ENCODE results near the gene DYRK3. TPM values are rescaled to one million over a fixed set of nuclear protein-coding genes. Genes with fewer than 3 reads are reported as not detected.

DYRK3 gene
- total RNA-seq, 1 donor, result 27.7 TPM

- TF ChIP-seq CTCF (IDR thresholded peaks at IDR 0.05; ENCODE audit: insufficient read depth, low read length), result no peak
- DNase-seq (ENCODE audit: low read depth), result no peak
These were observed 7.9 kb downstream of the DYRK3 start for GRCh38 chr1:206643118-206643698.

GRCh38 chr1:206646504-206646903 lies 11.2 kb downstream of the DYRK3 start:
- no peak for DNase-seq (ENCODE audit: low read depth)
- no peak overlapping the region for H3K4me3 ChIP-seq (ENCODE audit: low read depth, low read length)
- no peak for TF ChIP-seq CTCF (IDR thresholded peaks at IDR 0.05; ENCODE audit: insufficient read depth, low read length)

More at GRCh38 chr1:206643118-206643698, 7.9 kb downstream of the DYRK3 start:
- no peak overlapping the region for H3K4me3 ChIP-seq (ENCODE audit: low read depth, low read length)

- no peak for DNase-seq (ENCODE audit: low read depth)
- TF ChIP-seq CTCF (IDR thresholded peaks at IDR 0.05; ENCODE audit: insufficient read depth, low read length), result no peak
- H3K4me3 ChIP-seq (ENCODE audit: low read depth, low read length), result no peak overlapping the region
These were observed 11.9 kb downstream of the DYRK3 start for GRCh38 chr1:206647224-206647623.

GRCh38 chr1:206649261-206649921 lies 14.1 kb downstream of the DYRK3 start:
- DNase-seq (ENCODE audit: low read depth), result no peak
- no peak for TF ChIP-seq CTCF (IDR thresholded peaks at IDR 0.05; ENCODE audit: insufficient read depth, low read length)
- no peak overlapping the region for H3K4me3 ChIP-seq (ENCODE audit: low read depth, low read length)

GRCh38 chr1:206651014-206651413 lies 15.7 kb downstream of the DYRK3 start:
- H3K4me3 ChIP-seq (ENCODE audit: low read depth, low read length), result no peak overlapping the region
- no peak for DNase-seq (ENCODE audit: low read depth)
- no peak for TF ChIP-seq CTCF (IDR thresholded peaks at IDR 0.05; ENCODE audit: insufficient read depth, low read length)

GRCh38 chr1:206651958-206652890 lies 16.9 kb downstream of the DYRK3 start:
- no peak overlapping the region for H3K4me3 ChIP-seq (ENCODE audit: low read depth, low read length)
- no peak for TF ChIP-seq CTCF (IDR thresholded peaks at IDR 0.05; ENCODE audit: insufficient read depth, low read length)
- DNase-seq (ENCODE audit: low read depth), result peak; percentile 12
